ENCODE data around the gene LIMS2. TPM values are rescaled to one million over a fixed set of nuclear protein-coding genes. Genes with fewer than 3 reads are reported as not detected.

The LIMS2 gene
- total RNA-seq, 2 experiments from 2014 or later = 1.6 to 24.9 TPM

DNA sequence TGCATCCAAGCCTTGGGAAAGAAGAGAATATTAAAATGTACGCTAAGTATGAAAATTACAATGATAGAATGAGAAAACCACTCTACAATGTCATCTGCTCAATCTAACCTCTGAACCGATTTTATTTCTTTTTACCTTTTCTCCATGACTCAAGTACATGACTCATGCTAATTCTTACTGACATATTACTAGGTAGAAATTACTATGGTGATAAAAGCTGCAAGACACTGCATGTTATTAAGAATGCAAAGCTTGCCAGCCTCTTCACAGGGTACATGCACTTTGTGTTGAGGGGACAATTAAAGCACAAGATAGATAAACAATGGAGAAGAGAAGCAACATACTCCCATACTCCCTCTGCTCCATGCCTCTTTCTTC lies 46.6 kb upstream of the LIMS2 start:
- no peak overlapping the region for H3K27ac ChIP-seq (ENCODE audit: low read depth, low read length, poor library complexity, severe bottlenecking)
- no TSS peak for BruUV-seq (replicated peaks)
- H2AFZ ChIP-seq (ENCODE audit: low read length) = no peak overlapping the region
- no peaks in the 10 kb centered on the region for H3K9me3 ChIP-seq (ENCODE audit: low read length)
- no peak for DNase-seq (ENCODE audit: low spot score)
- H3K4me2 ChIP-seq (ENCODE audit: low read length) = no peak overlapping the region
- H3K79me2 ChIP-seq (ENCODE audit: insufficient read depth, low read depth, low read length) = no peaks in the 10 kb centered on the region
- POLR2A ChIA-PET = no interaction called here
- no peaks in the 10 kb centered on the region for H3K4me1 ChIP-seq (ENCODE audit: insufficient read depth, low read length, poor library complexity, severe bottlenecking)
- no peaks in the 10 kb centered on the region for H4K20me1 ChIP-seq (ENCODE audit: insufficient read depth, low read length)
- no peaks in the 10 kb centered on the region for H3K9me2 ChIP-seq (ENCODE audit: insufficient read depth, low read length)
- intact Hi-C loops (cut with micrococcal nuclease; ENCODE audit: unreplicated experiment) = no loop called here
- no peak for TF ChIP-seq EZH2phosphoT487 (IDR thresholded peaks at IDR 0.05; ENCODE audit: borderline replicate concordance, low read depth, low read length)
- TF ChIP-seq, protein P1, sequence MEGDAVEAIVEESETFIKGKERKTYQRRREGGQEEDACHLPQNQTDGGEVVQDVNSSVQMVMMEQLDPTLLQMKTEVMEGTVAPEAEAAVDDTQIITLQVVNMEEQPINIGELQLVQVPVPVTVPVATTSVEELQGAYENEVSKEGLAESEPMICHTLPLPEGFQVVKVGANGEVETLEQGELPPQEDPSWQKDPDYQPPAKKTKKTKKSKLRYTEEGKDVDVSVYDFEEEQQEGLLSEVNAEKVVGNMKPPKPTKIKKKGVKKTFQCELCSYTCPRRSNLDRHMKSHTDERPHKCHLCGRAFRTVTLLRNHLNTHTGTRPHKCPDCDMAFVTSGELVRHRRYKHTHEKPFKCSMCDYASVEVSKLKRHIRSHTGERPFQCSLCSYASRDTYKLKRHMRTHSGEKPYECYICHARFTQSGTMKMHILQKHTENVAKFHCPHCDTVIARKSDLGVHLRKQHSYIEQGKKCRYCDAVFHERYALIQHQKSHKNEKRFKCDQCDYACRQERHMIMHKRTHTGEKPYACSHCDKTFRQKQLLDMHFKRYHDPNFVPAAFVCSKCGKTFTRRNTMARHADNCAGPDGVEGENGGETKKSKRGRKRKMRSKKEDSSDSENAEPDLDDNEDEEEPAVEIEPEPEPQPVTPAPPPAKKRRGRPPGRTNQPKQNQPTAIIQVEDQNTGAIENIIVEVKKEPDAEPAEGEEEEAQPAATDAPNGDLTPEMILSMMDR (conservative IDR thresholded peaks at IDR 0.05; ENCODE audit: low read length) = no peak
- H3K36me3 ChIP-seq (ENCODE audit: insufficient read depth, low read length) = peaks cover 89% of the 10 kb centered on the region
- no peak overlapping the region for H3K4me3 ChIP-seq (ENCODE audit: low read depth, low read length, poor library complexity, severe bottlenecking)
- CTCF ChIA-PET (ENCODE audit: unreplicated experiment) = no interaction called here

DNA sequence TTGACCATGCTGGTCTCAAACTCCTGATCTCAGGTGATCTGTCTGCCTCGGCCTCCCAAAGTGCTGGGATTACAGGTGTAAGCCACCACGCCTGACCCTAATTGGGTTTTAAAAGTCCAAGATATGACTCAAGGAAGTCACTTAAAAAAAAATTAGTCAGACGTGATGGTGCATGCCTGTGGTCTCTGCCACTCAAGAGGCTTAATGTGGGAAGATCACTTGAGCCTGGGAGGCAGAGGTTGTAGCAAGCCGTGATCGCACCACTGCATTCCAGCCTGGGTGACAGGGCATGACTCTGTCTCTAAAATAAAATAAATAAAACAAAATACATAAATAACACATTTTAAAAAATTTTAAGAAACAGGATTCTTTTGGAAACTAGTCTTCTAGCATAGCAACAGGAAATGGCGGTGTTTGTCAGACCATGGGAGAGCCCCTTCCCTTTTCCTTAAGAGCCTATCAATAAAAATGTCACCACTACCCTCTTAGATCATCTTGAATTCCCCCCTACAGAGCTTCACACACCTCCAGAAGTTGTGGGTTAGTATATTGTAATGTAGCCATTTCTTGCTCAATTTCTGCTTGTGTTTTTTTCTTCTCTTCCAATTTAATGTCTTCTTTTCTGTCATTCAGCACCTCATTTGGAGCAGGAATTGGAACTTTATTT lies 46.1 kb upstream of the LIMS2 start:
- Histone ChIP-seq H2AFZ (ENCODE audit: low read length) (no peak overlapping the region), H3K36me3 (ENCODE audit: insufficient read depth, low read length) (peaks cover 89% of the 10 kb centered on the region), H3K4me1 (ENCODE audit: insufficient read depth, low read length, poor library complexity, severe bottlenecking) (no peaks in the 10 kb centered on the region), H3K4me3 (ENCODE audit: low read depth, low read length, poor library complexity, severe bottlenecking) (no peak overlapping the region), H4K20me1 (ENCODE audit: insufficient read depth, low read length) (no peaks in the 10 kb centered on the region), H3K27ac (ENCODE audit: low read depth, low read length, poor library complexity, severe bottlenecking) (no peak overlapping the region), H3K79me2 (ENCODE audit: insufficient read depth, low read depth, low read length) (no peaks in the 10 kb centered on the region), H3K9me2 (ENCODE audit: insufficient read depth, low read length) (no peaks in the 10 kb centered on the region), H3K9me3 (ENCODE audit: low read length) (no peaks in the 10 kb centered on the region), H3K4me2 (ENCODE audit: low read length) (no peak overlapping the region)
- BruUV-seq (replicated peaks) = no TSS peak
- DNase-seq (ENCODE audit: low spot score) = no peak
- intact Hi-C loops (cut with micrococcal nuclease; ENCODE audit: unreplicated experiment) = no loop called here
- ChIA-PET POLR2A (no interaction called here), CTCF (ENCODE audit: unreplicated experiment) (no interaction called here)
- TF ChIP-seq EZH2phosphoT487 (IDR thresholded peaks at IDR 0.05; ENCODE audit: borderline replicate concordance, low read depth, low read length) = no peak
- TF ChIP-seq, protein P1 (conservative IDR thresholded peaks at IDR 0.05; ENCODE audit: low read length) = no peak

DNA sequence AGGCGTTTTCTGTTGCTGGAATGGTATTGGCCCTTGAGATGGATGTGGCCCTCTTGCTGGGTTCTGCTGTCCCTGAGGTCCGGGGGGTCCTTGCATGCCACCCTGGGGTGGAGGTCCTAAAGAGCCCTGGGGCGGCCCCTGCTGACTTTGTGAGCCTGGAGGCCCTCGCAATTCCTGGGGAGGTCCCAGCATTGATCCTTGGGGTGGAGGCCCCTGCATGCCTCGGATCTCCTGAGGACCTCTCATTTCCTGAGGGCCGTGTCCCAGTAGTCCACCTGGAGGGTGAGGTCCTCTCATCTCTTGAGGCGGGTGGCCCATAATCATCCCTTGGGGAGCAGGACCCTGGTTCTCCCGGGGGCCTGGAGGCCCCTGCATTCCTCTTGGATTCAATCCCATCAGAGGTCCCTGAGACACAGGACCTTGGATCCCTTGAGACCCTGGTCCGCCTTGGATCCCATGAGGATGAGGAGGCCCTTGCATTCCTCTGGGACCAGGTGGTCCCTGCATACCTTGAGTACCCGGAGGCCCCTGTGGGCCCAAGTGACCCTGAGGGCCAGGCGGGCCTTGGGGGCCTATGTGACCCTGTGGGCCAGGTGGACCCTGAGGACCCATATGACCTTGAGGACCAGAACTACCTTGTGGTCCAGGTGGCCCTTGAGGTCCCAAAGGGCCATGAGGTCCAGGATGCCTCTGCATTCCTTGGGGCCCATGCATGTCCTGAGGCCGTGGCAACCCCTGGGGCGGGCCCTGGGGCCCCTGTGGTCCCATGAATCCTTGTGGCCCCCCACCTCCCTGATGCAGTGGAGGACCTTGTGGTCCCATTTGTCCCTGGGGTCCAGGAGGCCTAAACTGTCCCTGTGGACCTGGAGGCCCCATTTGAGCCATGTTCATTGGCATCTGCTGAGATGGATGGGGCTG lies 44.2 kb upstream of the LIMS2 start:
- CTCF ChIA-PET (ENCODE audit: unreplicated experiment) = no interaction called here
- H4K20me1 ChIP-seq (ENCODE audit: insufficient read depth, low read length) = no peaks in the 10 kb centered on the region
- H3K27ac ChIP-seq (ENCODE audit: low read depth, low read length, poor library complexity, severe bottlenecking) = no peak overlapping the region
- H2AFZ ChIP-seq (ENCODE audit: low read length) = no peak overlapping the region
- H3K36me3 ChIP-seq (ENCODE audit: insufficient read depth, low read length) = peaks cover 93% of the 10 kb centered on the region
- H3K4me2 ChIP-seq (ENCODE audit: low read length) = no peak overlapping the region
- no peak for DNase-seq (ENCODE audit: low spot score)
- no peaks in the 10 kb centered on the region for H3K9me2 ChIP-seq (ENCODE audit: insufficient read depth, low read length)
- POLR2A ChIA-PET = no interaction called here
- H3K4me1 ChIP-seq (ENCODE audit: insufficient read depth, low read length, poor library complexity, severe bottlenecking) = no peaks in the 10 kb centered on the region
- H3K79me2 ChIP-seq (ENCODE audit: insufficient read depth, low read depth, low read length) = no peaks in the 10 kb centered on the region
- no peak overlapping the region for H3K4me3 ChIP-seq (ENCODE audit: low read depth, low read length, poor library complexity, severe bottlenecking)
- BruUV-seq (replicated peaks) = no TSS peak
- intact Hi-C loops (cut with micrococcal nuclease; ENCODE audit: unreplicated experiment) = no loop called here
- no peaks in the 10 kb centered on the region for H3K9me3 ChIP-seq (ENCODE audit: low read length)
- TF ChIP-seq, protein P1 (conservative IDR thresholded peaks at IDR 0.05; ENCODE audit: low read length) = no peak
- TF ChIP-seq EZH2phosphoT487 (IDR thresholded peaks at IDR 0.05; ENCODE audit: borderline replicate concordance, low read depth, low read length) = no peak
